ENCODE results near the gene PC.

GRCh38 chr11:66975405-66976027 lies 17.3 kb upstream of the PC start:
- TF ChIP-seq POLR2A (IDR thresholded peaks at IDR 0.05; ENCODE audit: low read depth, low read length) (no peak), SPI1 (IDR thresholded peaks at IDR 0.05; ENCODE audit: low read depth, low read length) (no peak), TAF1 (IDR thresholded peaks at IDR 0.05; ENCODE audit: low read depth, low read length) (no peak), POLR2AphosphoS5 (IDR thresholded peaks at IDR 0.05; ENCODE audit: low read depth, low read length) (no peak)

Data from GM12891 (cell line).